Stimulated activated CD4-positive, alpha-beta T cell treated with anti-CD3 and anti-CD28 coated beads, Interleukin-12 subunit alpha, Interleukin-12 subunit beta, amount 100 ng/mL, for 4 hours (primary cell): ENCODE results near the gene SNTG2.
"Not testable (repeated sequence)": the region's sequence is repeated elsewhere in the genome, so short reads cannot be mapped to it uniquely, and the experiment has no call there.

ENCODE experiments used
- DNase-seq: peaks from one replicate; pipeline ENCODE4 v3.0.0-alpha.2; 2020

Gene SNTG2

GRCh38 chr2:1104364-1104763, 153.7 kb downstream of the SNTG2 start:
- DNase-seq, result no peak

GRCh38 chr2:1106344-1106743, 155.7 kb downstream of the SNTG2 start:
- not testable (repeated sequence) for DNase-seq

- DNase-seq, result no peak
These were observed 165.3 kb downstream of the SNTG2 start for GRCh38 chr2:1115843-1116539.

GRCh38 chr2:1117569-1117968, 166.9 kb downstream of the SNTG2 start:
- DNase-seq, result no peak

GRCh38 chr2:1125217-1125616, 174.6 kb downstream of the SNTG2 start:
- no peak for DNase-seq

GRCh38 chr2:1125633-1126370, 175.2 kb downstream of the SNTG2 start:
- DNase-seq, result no peak

- no peak for DNase-seq
These were observed 179.3 kb downstream of the SNTG2 start for GRCh38 chr2:1129982-1130381.

GRCh38 chr2:1130922-1131321, 180.3 kb downstream of the SNTG2 start:
- DNase-seq, result no peak

- DNase-seq, result peak; percentile 25
These were observed 181.8 kb downstream of the SNTG2 start for GRCh38 chr2:1132328-1132969.

GRCh38 chr2:1133896-1134295, 183.2 kb downstream of the SNTG2 start:
- not testable (repeated sequence) for DNase-seq

- DNase-seq, result no peak
These were observed 184.0 kb downstream of the SNTG2 start for GRCh38 chr2:1134629-1135028.

- no peak for DNase-seq
These were observed 185.4 kb downstream of the SNTG2 start for GRCh38 chr2:1136067-1136466.

- DNase-seq, result no peak
These were observed 186.2 kb downstream of the SNTG2 start for GRCh38 chr2:1136846-1137245.

- DNase-seq, result no peak
These were observed 186.6 kb downstream of the SNTG2 start for GRCh38 chr2:1137264-1137663.

- DNase-seq, result no peak
These were observed 187.3 kb downstream of the SNTG2 start for GRCh38 chr2:1137913-1138391.

GRCh38 chr2:1140389-1141003, 189.8 kb downstream of the SNTG2 start:
- DNase-seq, result peak; percentile 40

GRCh38 chr2:1141079-1141478, 190.4 kb downstream of the SNTG2 start:
- no peak for DNase-seq

GRCh38 chr2:1143129-1143528, 192.5 kb downstream of the SNTG2 start:
- no peak for DNase-seq

- no peak for DNase-seq
These were observed 197.4 kb downstream of the SNTG2 start for GRCh38 chr2:1147873-1148612.

GRCh38 chr2:1150724-1151511, 200.3 kb downstream of the SNTG2 start:
- DNase-seq, result no peak

- no peak for DNase-seq
These were observed 201.7 kb downstream of the SNTG2 start for GRCh38 chr2:1152375-1152774.

- DNase-seq, result no peak
These were observed 203.3 kb downstream of the SNTG2 start for GRCh38 chr2:1153920-1154319.
